SU-DHL-6 (cell line): ENCODE results near the gene UQCC5.

Experiments used
- H2AFZ ChIP-seq: fragments of 200-600 bp; sonication (generic); 2 replicates; pipeline ENCODE4 v1.6.1; 2014; ENCODE audit warnings: low read depth, mild to moderate bottlenecking, moderate library complexity, mixed read lengths, antibody characterized with exemption, low read length; ENCODE audit not compliant: severe bottlenecking
- H3F3A ChIP-seq: fragments of 200-600 bp; shearing (Covaris generic); 2 replicates; pipeline ENCODE4 v1.6.0; 2016; ENCODE audit warnings: antibody characterized with exemption, mild to moderate bottlenecking; ENCODE audit not compliant: insufficient read depth
- H3K27ac ChIP-seq: fragments of 200-600 bp; sonication (generic); 2 replicates; pipeline ENCODE4 v1.5.1; 2016; ENCODE audit warnings: low read depth, mild to moderate bottlenecking, low read length, moderate library complexity, mixed read lengths
- H3K27me3 ChIP-seq: fragments of 200-600 bp; sonication (generic), shearing (Covaris generic); 2 replicates; pipeline ENCODE4 v1.6.0; 2014; ENCODE audit warnings: mild to moderate bottlenecking, low read length
- H3K36me3 ChIP-seq: fragments of 200-600 bp; sonication (generic); 2 replicates; pipeline ENCODE4 v1.6.1; 2014; ENCODE audit warnings: mild to moderate bottlenecking, low read length, mixed read lengths
- H3K4me2 ChIP-seq: fragments of 300-600, 200-600 bp; shearing (Covaris generic), sonication (generic); 2 replicates; pipeline ENCODE4 v1.6.0; 2014; ENCODE audit warnings: low read length, low read depth, mild to moderate bottlenecking; ENCODE audit not compliant: poor library complexity, severe bottlenecking
- H3K4me3 ChIP-seq: fragments of 200-600 bp; sonication (generic); 2 replicates; pipeline ENCODE4 v1.5.1; 2014; ENCODE audit warnings: antibody characterized with exemption, low read length, mild to moderate bottlenecking, mixed read lengths; ENCODE audit not compliant: insufficient read depth, poor library complexity, severe bottlenecking
- H3K79me2 ChIP-seq: fragments of 200-600 bp; sonication (generic); 2 replicates; pipeline ENCODE4 v1.6.1; 2014; ENCODE audit warnings: mild to moderate bottlenecking, low read length, moderate library complexity; ENCODE audit not compliant: insufficient read depth
- H3K9ac ChIP-seq: fragments of 200-600 bp; sonication (generic); 2 replicates; pipeline ENCODE4 v1.7.0; 2014; ENCODE audit warnings: mild to moderate bottlenecking, low read length
- H3K9me2 ChIP-seq: fragments of 200-600 bp; sonication (generic); replicated peaks from 2 replicates; pipeline ENCODE4 v1.6.1; 2014; ENCODE audit warnings: low read length; ENCODE audit not compliant: insufficient read depth
- H3K9me3 ChIP-seq: fragments of 200-600 bp; sonication (generic); 2 replicates; pipeline ENCODE4 v1.6.1; 2014; ENCODE audit warnings: low read length, mixed read lengths; ENCODE audit not compliant: insufficient read depth
- H4K20me1 ChIP-seq: fragments of 200-600 bp; sonication (generic); 2 replicates; pipeline ENCODE4 v1.6.1; 2014; ENCODE audit warnings: low read depth, mild to moderate bottlenecking, antibody characterized with exemption, low read length, moderate library complexity, mixed read lengths
- EZH2phosphoT487 ChIP-seq: fragments of 200-600 bp; sonication (generic), shearing (Covaris generic); conservative IDR thresholded peaks from 2 replicates; pipeline ENCODE4 v1.6.1; 2018; ENCODE audit warnings: mild to moderate bottlenecking, antibody characterized with exemption, low read length, moderate library complexity, mixed read lengths
- TF ChIP-seq, protein P1 (sequence below): fragments of 200-600 bp; sonication (generic); IDR thresholded peaks from one replicate; pipeline ENCODE4 v1.5.1; 2017; ENCODE audit warnings: antibody characterized with exemption, mild to moderate bottlenecking, low read length, moderate library complexity; ENCODE audit not compliant: insufficient read depth, poor library complexity, severe bottlenecking

UQCC5 gene

DNA sequence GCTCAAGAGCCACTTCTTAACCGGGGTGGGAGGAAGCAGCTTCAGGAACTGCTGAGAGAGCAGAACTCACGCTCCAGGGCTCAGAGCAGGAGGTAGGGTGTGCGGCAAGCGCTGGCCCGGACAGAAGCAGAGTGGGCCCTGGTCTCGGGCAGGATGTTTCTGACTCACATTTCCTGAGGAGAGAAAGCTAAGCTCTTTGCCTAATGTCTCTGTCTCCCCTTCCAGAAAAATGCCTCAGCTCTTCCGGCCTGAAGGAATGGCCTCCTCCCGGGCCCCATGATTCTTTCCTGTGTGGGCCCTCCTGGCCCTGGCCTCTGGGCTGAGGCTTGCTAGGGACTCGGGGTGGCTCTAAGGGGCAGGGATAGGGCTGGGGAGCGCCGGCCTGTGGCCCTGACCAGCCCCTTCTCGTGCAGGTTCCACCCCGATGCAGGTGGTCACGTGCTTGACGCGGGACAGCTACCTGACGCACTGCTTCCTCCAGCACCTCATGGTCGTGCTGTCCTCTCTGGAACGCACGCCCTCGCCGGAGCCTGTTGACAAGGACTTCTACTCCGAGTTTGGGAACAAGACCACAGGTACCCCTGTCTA is 45.4 kb upstream of the UQCC5 start:
- Histone ChIP-seq H3K4me2 (no peak overlapping the region), H3K9ac (no peak overlapping the region), H3F3A (no peaks in the 10 kb centered on the region), H3K36me3 (no peaks in the 10 kb centered on the region), H3K79me2 (no peaks in the 10 kb centered on the region), H3K9me3 (no peaks in the 10 kb centered on the region), H2AFZ (no peak overlapping the region), H3K27ac (no peak overlapping the region), H3K27me3 (no peaks in the 10 kb centered on the region), H3K4me3 (no peak overlapping the region), H4K20me1 (no peaks in the 10 kb centered on the region), H3K9me2 (no peaks in the 10 kb centered on the region)
- TF ChIP-seq, protein P1, sequence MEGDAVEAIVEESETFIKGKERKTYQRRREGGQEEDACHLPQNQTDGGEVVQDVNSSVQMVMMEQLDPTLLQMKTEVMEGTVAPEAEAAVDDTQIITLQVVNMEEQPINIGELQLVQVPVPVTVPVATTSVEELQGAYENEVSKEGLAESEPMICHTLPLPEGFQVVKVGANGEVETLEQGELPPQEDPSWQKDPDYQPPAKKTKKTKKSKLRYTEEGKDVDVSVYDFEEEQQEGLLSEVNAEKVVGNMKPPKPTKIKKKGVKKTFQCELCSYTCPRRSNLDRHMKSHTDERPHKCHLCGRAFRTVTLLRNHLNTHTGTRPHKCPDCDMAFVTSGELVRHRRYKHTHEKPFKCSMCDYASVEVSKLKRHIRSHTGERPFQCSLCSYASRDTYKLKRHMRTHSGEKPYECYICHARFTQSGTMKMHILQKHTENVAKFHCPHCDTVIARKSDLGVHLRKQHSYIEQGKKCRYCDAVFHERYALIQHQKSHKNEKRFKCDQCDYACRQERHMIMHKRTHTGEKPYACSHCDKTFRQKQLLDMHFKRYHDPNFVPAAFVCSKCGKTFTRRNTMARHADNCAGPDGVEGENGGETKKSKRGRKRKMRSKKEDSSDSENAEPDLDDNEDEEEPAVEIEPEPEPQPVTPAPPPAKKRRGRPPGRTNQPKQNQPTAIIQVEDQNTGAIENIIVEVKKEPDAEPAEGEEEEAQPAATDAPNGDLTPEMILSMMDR = no peak
- no peak for TF ChIP-seq EZH2phosphoT487

DNA sequence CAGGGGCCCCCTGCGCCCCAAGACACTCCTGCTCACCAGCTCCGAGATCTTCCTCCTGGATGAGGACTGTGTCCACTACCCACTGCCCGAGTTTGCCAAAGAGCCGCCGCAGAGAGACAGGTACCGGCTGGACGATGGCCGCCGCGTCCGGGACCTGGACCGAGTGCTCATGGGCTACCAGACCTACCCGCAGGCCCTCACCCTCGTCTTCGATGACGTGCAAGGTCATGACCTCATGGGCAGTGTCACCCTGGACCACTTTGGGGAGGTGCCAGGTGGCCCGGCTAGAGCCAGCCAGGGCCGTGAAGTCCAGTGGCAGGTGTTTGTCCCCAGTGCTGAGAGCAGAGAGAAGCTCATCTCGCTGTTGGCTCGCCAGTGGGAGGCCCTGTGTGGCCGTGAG is 44.3 kb upstream of the UQCC5 start:
- H3K9me3 ChIP-seq = no peaks in the 10 kb centered on the region
- H3K27ac ChIP-seq = no peak overlapping the region
- no peaks in the 10 kb centered on the region for H3K36me3 ChIP-seq
- H3K27me3 ChIP-seq = no peaks in the 10 kb centered on the region
- TF ChIP-seq, protein P1 = no peak
- no peak for TF ChIP-seq EZH2phosphoT487
- no peak overlapping the region for H3K4me2 ChIP-seq
- H3K79me2 ChIP-seq = no peaks in the 10 kb centered on the region
- H3K9me2 ChIP-seq = no peaks in the 10 kb centered on the region
- no peak overlapping the region for H3K4me3 ChIP-seq
- no peak overlapping the region for H2AFZ ChIP-seq
- H4K20me1 ChIP-seq = no peaks in the 10 kb centered on the region
- H3K9ac ChIP-seq = no peak overlapping the region
- H3F3A ChIP-seq = no peaks in the 10 kb centered on the region

DNA sequence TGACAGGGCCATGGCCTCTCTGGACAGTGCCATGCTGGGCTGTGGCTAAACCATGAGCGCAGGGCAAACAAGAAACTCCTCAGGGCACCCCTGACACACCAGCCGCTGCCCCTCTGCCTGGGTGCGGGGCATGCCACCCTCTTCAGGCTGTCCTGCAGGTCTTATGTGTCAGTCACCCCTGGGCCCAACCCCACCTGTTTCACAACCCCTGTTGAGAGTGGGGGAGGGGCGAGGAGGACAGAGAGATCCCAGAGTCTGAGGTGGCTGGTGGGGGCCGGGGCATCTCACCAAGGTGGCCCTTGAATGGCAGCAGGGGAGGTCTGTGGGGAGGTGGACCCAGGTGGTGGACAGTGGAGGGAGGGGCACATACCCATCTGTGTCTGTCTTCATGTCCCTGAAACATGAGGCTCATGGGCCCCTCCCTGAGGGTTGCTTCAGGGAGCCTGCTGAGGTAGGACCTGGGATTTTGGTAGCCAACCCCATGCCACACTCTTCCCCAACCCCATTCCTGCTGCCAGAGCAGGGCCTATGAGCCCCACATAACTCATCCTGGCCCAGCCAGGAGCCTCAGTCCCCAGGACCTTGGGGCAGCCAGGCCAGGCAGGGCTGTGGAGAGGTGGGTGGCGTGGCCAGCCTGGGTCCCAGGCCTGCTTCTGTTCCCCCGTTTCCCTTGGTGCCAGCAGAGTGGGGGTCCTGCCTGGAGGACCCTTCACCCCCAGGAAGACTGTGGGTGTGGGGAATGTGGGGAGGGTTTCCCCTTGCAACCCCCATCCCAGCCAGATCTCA is 43.0 kb upstream of the UQCC5 start:
- Histone ChIP-seq H3K27ac (no peak overlapping the region), H4K20me1 (no peaks in the 10 kb centered on the region), H3K36me3 (no peaks in the 10 kb centered on the region)

More for the DNA sequence above, 43.0 kb upstream of the UQCC5 start:
- H3K4me3 ChIP-seq = no peak overlapping the region
- no peaks in the 10 kb centered on the region for H3K9me2 ChIP-seq
- TF ChIP-seq, protein P1 = no peak
- no peak for TF ChIP-seq EZH2phosphoT487
- H3K9ac ChIP-seq = no peak overlapping the region
- H3F3A ChIP-seq = no peaks in the 10 kb centered on the region
- no peaks in the 10 kb centered on the region for H3K27me3 ChIP-seq
- no peak overlapping the region for H2AFZ ChIP-seq
- H3K4me2 ChIP-seq = no peak overlapping the region
- H3K9me3 ChIP-seq = no peaks in the 10 kb centered on the region
- no peaks in the 10 kb centered on the region for H3K79me2 ChIP-seq
